HG02678 (cell line): ENCODE data around the gene PPP1R10.

Experiments used
- ATAC-seq: cut with Tn5 transposase; IDR thresholded peaks from one replicate; pipeline ENCODE4 v1.9.1; 2021; ENCODE audit warnings: mild to moderate bottlenecking, moderate library complexity; ENCODE audit not compliant: unreplicated experiment

PPP1R10 gene

GRCh38 chr6:30557683-30557981 is 59.4 kb downstream of the PPP1R10 start:
- ATAC-seq = no peak

GRCh38 chr6:30556906-30557682 is 59.9 kb downstream of the PPP1R10 start, which contains the start of gene PRR3:
Gene PRR3 (plus strand): TSS chr6:30557295. CDS start chr6:30557345, 50 bp downstream.
- ATAC-seq = peak; percentile 61

GRCh38 chr6:30556066-30556905 is 60.8 kb downstream of the PPP1R10 start, which contains the start of gene GNL1:
Gene GNL1 (minus strand): TSS chr6:30556489. CDS start chr6:30556203, 286 bp downstream.
- peak; percentile 78 for ATAC-seq

- peak; percentile 4 for ATAC-seq
Observed at GRCh38 chr6:30555816-30556065, 61.3 kb downstream of the PPP1R10 start.

- ATAC-seq = no peak
Observed at GRCh38 chr6:30554962-30555815, 61.9 kb downstream of the PPP1R10 start.

- no peak for ATAC-seq
Observed at GRCh38 chr6:30554404-30554803, 62.6 kb downstream of the PPP1R10 start.
